SU-DHL-6 (cell line): Measurements from ENCODE around the gene LDB2.

ENCODE experiments used
- CTCF ChIP-seq: fragments of 200-600 bp; sonication (generic); IDR thresholded peaks from one replicate; pipeline ENCODE4 v1.5.1; 2017; ENCODE audit warnings: antibody characterized with exemption, mild to moderate bottlenecking, low read length, moderate library complexity; ENCODE audit not compliant: insufficient read depth, poor library complexity, severe bottlenecking
- EZH2phosphoT487 ChIP-seq: fragments of 200-600 bp; sonication (generic), shearing (Covaris generic); conservative IDR thresholded peaks from 2 replicates; pipeline ENCODE4 v1.6.1; 2018; ENCODE audit warnings: mild to moderate bottlenecking, antibody characterized with exemption, low read length, moderate library complexity, mixed read lengths

DNA sequence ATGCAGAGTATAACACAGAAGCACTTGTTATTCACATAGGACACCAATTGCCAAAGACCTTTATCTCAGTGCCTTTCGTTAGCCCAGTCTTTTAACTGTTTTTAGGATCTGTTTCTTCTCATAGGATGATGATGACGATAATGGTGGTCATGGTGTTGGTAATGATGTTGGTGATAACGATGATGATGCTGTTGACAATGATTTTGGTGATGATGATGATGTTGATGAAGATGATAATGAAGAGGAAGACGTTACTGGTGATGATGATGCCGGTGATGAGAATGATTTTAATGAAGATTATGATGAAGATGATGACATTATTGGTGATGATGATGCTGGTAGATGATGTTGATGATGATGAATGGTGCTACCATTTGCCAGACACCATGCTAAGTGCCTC lies 29.8 kb downstream of the LDB2 start:
- TF ChIP-seq CTCF: no peak
- no peak for TF ChIP-seq EZH2phosphoT487
